ENCODE data around the gene MPZL3.

DNA sequence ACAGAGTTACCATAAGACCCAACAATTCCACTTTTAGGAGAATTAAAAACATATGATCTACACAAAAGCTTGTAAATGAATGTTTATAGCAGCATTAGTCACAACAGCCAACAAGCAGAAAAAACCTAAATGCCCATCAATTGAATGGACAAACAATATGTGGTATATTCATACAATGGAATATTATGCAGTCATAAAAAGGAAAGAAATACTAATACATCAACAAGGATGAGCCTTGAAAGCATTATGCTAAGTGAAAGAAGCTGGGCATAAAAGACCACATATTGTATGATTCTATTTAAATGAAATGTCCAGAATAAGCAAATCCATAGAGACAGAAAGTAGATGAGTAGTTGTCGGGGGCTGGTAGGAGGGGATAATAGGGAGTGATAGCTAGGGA is 7.0 kb upstream of the MPZL3 start:
- TF ChIP-seq, protein P1, sequence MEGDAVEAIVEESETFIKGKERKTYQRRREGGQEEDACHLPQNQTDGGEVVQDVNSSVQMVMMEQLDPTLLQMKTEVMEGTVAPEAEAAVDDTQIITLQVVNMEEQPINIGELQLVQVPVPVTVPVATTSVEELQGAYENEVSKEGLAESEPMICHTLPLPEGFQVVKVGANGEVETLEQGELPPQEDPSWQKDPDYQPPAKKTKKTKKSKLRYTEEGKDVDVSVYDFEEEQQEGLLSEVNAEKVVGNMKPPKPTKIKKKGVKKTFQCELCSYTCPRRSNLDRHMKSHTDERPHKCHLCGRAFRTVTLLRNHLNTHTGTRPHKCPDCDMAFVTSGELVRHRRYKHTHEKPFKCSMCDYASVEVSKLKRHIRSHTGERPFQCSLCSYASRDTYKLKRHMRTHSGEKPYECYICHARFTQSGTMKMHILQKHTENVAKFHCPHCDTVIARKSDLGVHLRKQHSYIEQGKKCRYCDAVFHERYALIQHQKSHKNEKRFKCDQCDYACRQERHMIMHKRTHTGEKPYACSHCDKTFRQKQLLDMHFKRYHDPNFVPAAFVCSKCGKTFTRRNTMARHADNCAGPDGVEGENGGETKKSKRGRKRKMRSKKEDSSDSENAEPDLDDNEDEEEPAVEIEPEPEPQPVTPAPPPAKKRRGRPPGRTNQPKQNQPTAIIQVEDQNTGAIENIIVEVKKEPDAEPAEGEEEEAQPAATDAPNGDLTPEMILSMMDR (conservative IDR thresholded peaks at IDR 0.05) = no peak
- TF ChIP-seq EZH2 (IDR thresholded peaks at IDR 0.05; ENCODE audit: low read depth) = no peak

Data from PC-9 (cell line).